Measurements from ENCODE around the gene MYDGF. TPM values are rescaled to one million over a fixed set of nuclear protein-coding genes. Genes with fewer than 3 reads are reported as not detected.

MYDGF gene
- total RNA-seq, 1 donor from 2014 or later, result 131 TPM

- no peak overlapping the region for H3K9ac ChIP-seq (ENCODE audit: low read length)
- no peak for DNase-seq (ENCODE audit: low read depth)
- H3K4me1 ChIP-seq (ENCODE audit: insufficient read depth, low read length), result no peaks in the 10 kb centered on the region
- TF ChIP-seq CTCF (IDR thresholded peaks at IDR 0.05; ENCODE audit: insufficient read depth, low read depth, low read length) (no peak), EZH2 (IDR thresholded peaks at IDR 0.05; ENCODE audit: insufficient read depth, low read length) (no peak)
- Mint-ChIP-seq H3K4me3 (ENCODE audit: unreplicated experiment) (no peak overlapping the region), H3K9me3 (ENCODE audit: unreplicated experiment) (no peaks in the 10 kb centered on the region), H3K36me3 (ENCODE audit: low read depth, unreplicated experiment) (peaks cover 32% of the 10 kb centered on the region), H3K27me3 (ENCODE audit: low read depth, unreplicated experiment) (no peaks in the 10 kb centered on the region), H3K27ac (ENCODE audit: unreplicated experiment) (no peak overlapping the region), H3K4me1 (ENCODE audit: low read depth, unreplicated experiment) (peaks cover 2% of the 10 kb centered on the region)
- H3K27ac ChIP-seq (ENCODE audit: low read depth, low read length), result no peak overlapping the region
- peaks cover 2% of the 10 kb centered on the region for H3K9me3 ChIP-seq (ENCODE audit: insufficient read depth, low read depth, low read length)
- H3K4me3 ChIP-seq (ENCODE audit: insufficient read depth, low read depth, low read length), result no peak overlapping the region
- no peak overlapping the region for H2AFZ ChIP-seq (ENCODE audit: low read depth, low read length)
- H3K4me2 ChIP-seq (ENCODE audit: low read length), result no peak overlapping the region
- H3K27me3 ChIP-seq (ENCODE audit: insufficient read depth, low read length), result no peaks in the 10 kb centered on the region
- H4K20me1 ChIP-seq (ENCODE audit: insufficient read depth, low read length), result peaks cover 56% of the 10 kb centered on the region
- peaks cover 5% of the 10 kb centered on the region for H3K79me2 ChIP-seq (ENCODE audit: insufficient read depth, low read length)
- peaks cover 18% of the 10 kb centered on the region for H3K36me3 ChIP-seq (ENCODE audit: insufficient read depth, low read length)
- FAIRE-seq, result no peak
These were observed 12.3 kb downstream of the MYDGF start for GRCh38 chr19:4657835-4658234.

- Mint-ChIP-seq H3K36me3 (ENCODE audit: low read depth, unreplicated experiment) (peaks cover 32% of the 10 kb centered on the region), H3K9me3 (ENCODE audit: unreplicated experiment) (no peaks in the 10 kb centered on the region), H3K27me3 (ENCODE audit: low read depth, unreplicated experiment) (no peaks in the 10 kb centered on the region), H3K4me1 (ENCODE audit: low read depth, unreplicated experiment) (peaks cover 2% of the 10 kb centered on the region), H3K27ac (ENCODE audit: unreplicated experiment) (no peak overlapping the region), H3K4me3 (ENCODE audit: unreplicated experiment) (no peak overlapping the region)
- no peak for FAIRE-seq
- Histone ChIP-seq H3K4me2 (ENCODE audit: low read length) (no peak overlapping the region), H3K4me3 (ENCODE audit: insufficient read depth, low read depth, low read length) (no peak overlapping the region), H3K9ac (ENCODE audit: low read length) (no peak overlapping the region), H2AFZ (ENCODE audit: low read depth, low read length) (no peak overlapping the region), H3K79me2 (ENCODE audit: insufficient read depth, low read length) (no peaks in the 10 kb centered on the region), H3K36me3 (ENCODE audit: insufficient read depth, low read length) (peaks cover 17% of the 10 kb centered on the region), H3K27ac (ENCODE audit: low read depth, low read length) (no peak overlapping the region), H3K9me3 (ENCODE audit: insufficient read depth, low read depth, low read length) (peaks cover 2% of the 10 kb centered on the region), H3K4me1 (ENCODE audit: insufficient read depth, low read length) (no peaks in the 10 kb centered on the region), H3K27me3 (ENCODE audit: insufficient read depth, low read length) (no peaks in the 10 kb centered on the region), H4K20me1 (ENCODE audit: insufficient read depth, low read length) (peaks cover 50% of the 10 kb centered on the region)
- DNase-seq (ENCODE audit: low read depth), result no peak
- TF ChIP-seq CTCF (IDR thresholded peaks at IDR 0.05; ENCODE audit: insufficient read depth, low read depth, low read length), result no peak
These were observed 12.9 kb downstream of the MYDGF start for GRCh38 chr19:4657262-4657661.

GRCh38 chr19:4656102-4656501 is 14.0 kb downstream of the MYDGF start:
- Histone ChIP-seq H3K36me3 (ENCODE audit: insufficient read depth, low read length) (peaks cover 12% of the 10 kb centered on the region), H3K4me3 (ENCODE audit: insufficient read depth, low read depth, low read length) (no peak overlapping the region), H3K4me2 (ENCODE audit: low read length) (no peak overlapping the region), H2AFZ (ENCODE audit: low read depth, low read length) (no peak overlapping the region), H3K9ac (ENCODE audit: low read length) (no peak overlapping the region), H3K79me2 (ENCODE audit: insufficient read depth, low read length) (no peaks in the 10 kb centered on the region), H3K9me3 (ENCODE audit: insufficient read depth, low read depth, low read length) (peaks cover 2% of the 10 kb centered on the region), H4K20me1 (ENCODE audit: insufficient read depth, low read length) (peaks cover 39% of the 10 kb centered on the region), H3K4me1 (ENCODE audit: insufficient read depth, low read length) (no peaks in the 10 kb centered on the region), H3K27ac (ENCODE audit: low read depth, low read length) (no peak overlapping the region), H3K27me3 (ENCODE audit: insufficient read depth, low read length) (no peaks in the 10 kb centered on the region)
- Mint-ChIP-seq H3K36me3 (ENCODE audit: low read depth, unreplicated experiment) (peaks cover 25% of the 10 kb centered on the region), H3K27ac (ENCODE audit: unreplicated experiment) (no peak overlapping the region), H3K4me1 (ENCODE audit: low read depth, unreplicated experiment) (no peaks in the 10 kb centered on the region), H3K4me3 (ENCODE audit: unreplicated experiment) (no peak overlapping the region), H3K9me3 (ENCODE audit: unreplicated experiment) (no peaks in the 10 kb centered on the region), H3K27me3 (ENCODE audit: low read depth, unreplicated experiment) (no peaks in the 10 kb centered on the region)
- TF ChIP-seq EZH2 (IDR thresholded peaks at IDR 0.05; ENCODE audit: insufficient read depth, low read length) (no peak), CTCF (IDR thresholded peaks at IDR 0.05; ENCODE audit: insufficient read depth, low read depth, low read length) (no peak)
- no peak for FAIRE-seq
- DNase-seq (ENCODE audit: low read depth), result no peak

Data from astrocyte (in vitro differentiated cells and primary cell).